NT2/D1 (cell line): ENCODE data around the gene SMYD1.

Source experiments
- DNase-seq: peaks from one replicate; pipeline ENCODE4 v3.0.0-alpha.2; 2011; ENCODE audit warnings: low read depth, low spot score
- H3K27me3 ChIP-seq: 2 replicates; pipeline ENCODE4 v1.6.0; 2011; ENCODE audit warnings: mild to moderate bottlenecking; ENCODE audit not compliant: insufficient read length, insufficient read depth
- H3K36me3 ChIP-seq: 2 replicates; pipeline ENCODE4 v1.6.1; 2011; ENCODE audit warnings: mild to moderate bottlenecking, low read length, mixed read lengths; ENCODE audit not compliant: insufficient read depth, insufficient read length
- H3K4me1 ChIP-seq: 2 replicates; pipeline ENCODE4 v1.5.1; 2011; ENCODE audit not compliant: insufficient read depth, insufficient read length
- H3K4me3 ChIP-seq: 2 replicates; pipeline ENCODE4 v1.5.1; 2011; ENCODE audit warnings: low read depth; ENCODE audit not compliant: insufficient read length
- H3K9ac ChIP-seq: 2 replicates; pipeline ENCODE4 v1.6.0; 2011; ENCODE audit warnings: low read depth; ENCODE audit not compliant: insufficient read length
- H3K9me3 ChIP-seq: 2 replicates; pipeline ENCODE4 v1.5.1; 2011; ENCODE audit warnings: mild to moderate bottlenecking, low read length; ENCODE audit not compliant: insufficient read depth
- SUZ12 ChIP-seq: IDR thresholded peaks from 2 replicates; pipeline ENCODE4 v1.6.1; 2011; ENCODE audit not compliant: insufficient read length, insufficient read depth; ENCODE audit errors: extremely low read depth
- YY1 ChIP-seq: IDR thresholded peaks from 2 replicates; pipeline ENCODE4 v1.6.1; 2011; ENCODE audit not compliant: insufficient read length, insufficient read depth
- ZNF274 ChIP-seq: IDR thresholded peaks from 2 replicates; pipeline ENCODE4 v1.6.1; 2011; ENCODE audit warnings: mild to moderate bottlenecking, low read depth, low read length

SMYD1 gene

GRCh38 chr2:88114889-88115288 is 47.3 kb downstream of the SMYD1 start:
- no peak for TF ChIP-seq ZNF274
- no peak for TF ChIP-seq YY1
- TF ChIP-seq SUZ12: no peak
- no peak for DNase-seq
- Histone ChIP-seq H3K4me1 (peaks cover 1% of the 10 kb centered on the region), H3K36me3 (no peaks in the 10 kb centered on the region), H3K9ac (no peak overlapping the region), H3K4me3 (no peak overlapping the region), H3K9me3 (no peaks in the 10 kb centered on the region), H3K27me3 (no peaks in the 10 kb centered on the region)

- no peaks in the 10 kb centered on the region for H3K27me3 ChIP-seq
- no peaks in the 10 kb centered on the region for H3K9me3 ChIP-seq
- H3K9ac ChIP-seq: no peak overlapping the region
- no peaks in the 10 kb centered on the region for H3K36me3 ChIP-seq
- TF ChIP-seq ZNF274 (no peak), SUZ12 (no peak), YY1 (no peak)
- no peak overlapping the region for H3K4me3 ChIP-seq
- no peak for DNase-seq
- H3K4me1 ChIP-seq: peaks cover 1% of the 10 kb centered on the region
Measured at GRCh38 chr2:88115825-88116518, 48.3 kb downstream of the SMYD1 start.

DNA sequence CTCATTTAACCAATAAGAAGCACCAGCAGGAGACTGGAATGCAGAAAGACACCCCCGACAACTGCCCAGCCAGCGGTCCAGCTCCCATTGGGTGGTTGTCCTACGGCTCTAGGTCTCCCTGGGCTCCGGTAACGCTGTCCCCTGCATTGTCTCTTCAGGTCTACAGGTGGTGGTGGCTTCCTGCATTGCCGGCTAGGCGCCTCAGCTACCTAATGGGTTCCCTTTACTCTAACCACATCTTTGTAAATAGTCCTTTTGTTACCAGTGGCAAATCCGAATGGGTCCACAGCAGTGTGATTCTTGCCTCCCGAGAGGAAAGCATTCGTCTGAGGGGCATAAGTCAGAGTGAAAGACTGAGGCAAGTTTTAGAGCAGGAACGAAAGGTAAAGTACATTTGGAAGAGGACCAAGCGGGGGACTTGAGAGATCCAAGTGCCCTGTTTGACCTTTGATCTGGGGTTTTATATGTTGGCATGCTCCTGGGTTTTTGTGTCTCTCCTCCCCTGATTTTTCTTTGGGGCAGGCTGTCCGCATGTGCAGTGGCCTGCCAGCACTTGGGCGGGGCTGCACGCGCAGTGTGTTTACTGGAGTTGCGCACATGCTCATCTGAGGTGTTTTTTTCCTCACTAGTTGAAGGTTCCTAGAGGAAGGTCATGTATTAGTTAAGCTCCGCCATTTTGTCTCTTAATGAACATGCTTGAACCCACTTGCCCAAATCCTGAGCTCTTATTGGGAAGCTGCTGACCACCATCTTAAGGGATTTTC is 49.2 kb downstream of the SMYD1 start:
- TF ChIP-seq ZNF274: no peak
- TF ChIP-seq SUZ12: no peak
- no peaks in the 10 kb centered on the region for H3K27me3 ChIP-seq
- no peaks in the 10 kb centered on the region for H3K36me3 ChIP-seq
- peaks cover 1% of the 10 kb centered on the region for H3K4me1 ChIP-seq
- no peaks in the 10 kb centered on the region for H3K9me3 ChIP-seq
- no peak overlapping the region for H3K4me3 ChIP-seq
- DNase-seq: no peak
- no peak overlapping the region for H3K9ac ChIP-seq

- Histone ChIP-seq H3K27me3 (no peaks in the 10 kb centered on the region), H3K4me3 (no peak overlapping the region), H3K36me3 (no peaks in the 10 kb centered on the region), H3K4me1 (peaks cover 1% of the 10 kb centered on the region), H3K9ac (no peak overlapping the region), H3K9me3 (no peaks in the 10 kb centered on the region)
- no peak for DNase-seq
- no peak for TF ChIP-seq SUZ12
- TF ChIP-seq ZNF274: no peak
- TF ChIP-seq YY1: no peak
Measured at GRCh38 chr2:88117973-88118372, 50.3 kb downstream of the SMYD1 start.

GRCh38 chr2:88121678-88122077 is 54.1 kb downstream of the SMYD1 start:
- H3K4me3 ChIP-seq: no peak overlapping the region
- H3K4me1 ChIP-seq: peaks cover under 1% of the 10 kb centered on the region
- H3K9me3 ChIP-seq: no peaks in the 10 kb centered on the region
- DNase-seq: no peak
- TF ChIP-seq YY1: no peak
- no peaks in the 10 kb centered on the region for H3K36me3 ChIP-seq
- H3K27me3 ChIP-seq: no peaks in the 10 kb centered on the region
- no peak overlapping the region for H3K9ac ChIP-seq

DNA sequence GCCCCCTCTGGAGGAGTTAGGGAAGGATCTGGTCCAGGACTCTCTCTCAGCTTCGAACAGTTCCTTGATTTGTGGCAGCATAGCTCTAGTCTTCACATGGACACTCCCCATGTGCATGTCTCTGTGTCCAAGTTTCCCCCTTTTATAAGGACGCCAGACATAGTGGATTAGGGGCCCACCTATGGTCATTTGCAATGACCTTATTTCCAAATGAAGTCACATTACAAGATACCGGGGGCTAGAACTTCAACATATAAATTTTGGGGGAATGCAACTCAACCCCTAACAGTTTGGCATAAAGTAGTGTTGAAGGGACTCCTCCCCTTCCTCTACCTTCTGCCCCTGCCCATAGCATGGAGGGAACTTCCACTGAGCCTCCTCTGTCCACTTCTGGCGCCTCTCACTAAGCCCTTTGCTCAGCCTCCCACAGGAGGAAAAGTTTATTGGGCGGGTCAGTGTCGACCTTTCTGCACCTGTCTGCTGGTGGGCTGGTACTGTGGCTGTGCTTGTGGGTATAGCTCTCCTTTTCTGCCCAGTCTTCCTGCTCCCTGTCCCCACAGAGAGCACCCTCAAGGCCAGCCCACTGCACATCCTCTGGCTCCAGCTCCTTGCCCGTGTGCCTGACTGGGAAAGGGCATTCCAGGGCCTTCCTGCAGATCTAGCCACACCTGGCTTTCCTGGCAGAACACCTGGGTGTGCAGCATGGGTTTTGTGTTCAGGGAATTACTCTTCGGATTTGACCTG is 54.7 kb downstream of the SMYD1 start:
- DNase-seq: no peak
- Histone ChIP-seq H3K4me1 (no peaks in the 10 kb centered on the region), H3K9me3 (no peaks in the 10 kb centered on the region), H3K9ac (no peak overlapping the region), H3K27me3 (no peaks in the 10 kb centered on the region), H3K36me3 (no peaks in the 10 kb centered on the region), H3K4me3 (no peak overlapping the region)
- TF ChIP-seq SUZ12 (no peak), YY1 (no peak), ZNF274 (no peak)
